ENCODE measurements around the gene TCTA. TPM values are rescaled to one million over a fixed set of nuclear protein-coding genes. Genes with fewer than 3 reads are reported as not detected.

The TCTA gene
- total RNA-seq, 1 experiment from 2014 or later = 11.5 TPM

- TF ChIP-seq ZMAT4 (CRISPR knock-in tag; IDR thresholded peaks at IDR 0.05) (no peak), ETV6 (CRISPR knock-in tag; IDR thresholded peaks at IDR 0.05) (peak; percentile 65), KAT7 (CRISPR knock-in tag; IDR thresholded peaks at IDR 0.05; ENCODE audit: borderline replicate concordance) (no peak), GRHL2 (CRISPR knock-in tag; IDR thresholded peaks at IDR 0.05; ENCODE audit: insufficient replicate concordance, severe bottlenecking) (no peak), ATF1 (CRISPR knock-in tag; IDR thresholded peaks at IDR 0.05) (no peak), PRDM15 (CRISPR knock-in tag; IDR thresholded peaks at IDR 0.05) (no peak), NFATC4 (CRISPR knock-in tag; IDR thresholded peaks at IDR 0.05) (no peak), ZBTB43 (CRISPR knock-in tag; IDR thresholded peaks at IDR 0.05) (peak; percentile 60; the same call in 1 of the 2 replicates), ATF6 (CRISPR knock-in tag; IDR thresholded peaks at IDR 0.05) (no peak), AR (CRISPR knock-in tag; IDR thresholded peaks at IDR 0.05) (no peak), E2F1 (CRISPR knock-in tag; IDR thresholded peaks at IDR 0.05) (no peak), ZNF512 (CRISPR knock-in tag; IDR thresholded peaks at IDR 0.05; ENCODE audit: borderline replicate concordance) (no peak), ATF3 (CRISPR knock-in tag; conservative IDR thresholded peaks at IDR 0.05) (no peak), ATF2 (CRISPR knock-in tag; IDR thresholded peaks at IDR 0.05; ENCODE audit: borderline replicate concordance, low read depth) (no peak), NR2C2 (CRISPR knock-in tag; IDR thresholded peaks at IDR 0.05) (no peak), ZNF416 (CRISPR knock-in tag; IDR thresholded peaks at IDR 0.05) (no peak), MXD4 (CRISPR knock-in tag; IDR thresholded peaks at IDR 0.05; ENCODE audit: borderline replicate concordance) (no peak), FOXK1 (CRISPR knock-in tag; IDR thresholded peaks at IDR 0.05) (peak; percentile 29), IRF1 (CRISPR knock-in tag; IDR thresholded peaks at IDR 0.05) (no peak), E2F4 (CRISPR knock-in tag; IDR thresholded peaks at IDR 0.05; ENCODE audit: borderline replicate concordance, low read depth) (0 out of 2 replicates have a peak, but pooled peaks have one; percentile 42)
These were observed at the start of gene TCTA, which contains the start of gene RHOA (continued) for GRCh38 chr3:49411968-49412631.

All from WTC11 (cell line).